Panc1 (cell line): Measurements from ENCODE around the gene TAPBPL. TPM values are rescaled to one million over a fixed set of nuclear protein-coding genes. Genes with fewer than 3 reads are reported as not detected.

ENCODE experiments used
- ATAC-seq: fragments of 200-7000 bp; cut with Tn5 transposase; 2 replicates; pipeline ENCODE4 v1.9.1; 2020; ENCODE audit warnings: mild to moderate bottlenecking, moderate library complexity
- BruUV-seq: library from RNA; stranded (reverse); fragments of 400-500 nt; replicated peaks from 2 replicates; lab custom pipeline; 2021; lab: Mats Ljungman, UMichigan
- CTCF ChIA-PET: fragments of 300-600 bp; sonication (Branson Sonifier 250); formaldehyde crosslinking; loops from one replicate; lab custom pipeline; 2022; ENCODE audit warnings: antibody characterized with exemption; lab: Charles Lee
- POLR2A ChIA-PET: fragments of 300-600 bp; sonication (Branson Sonifier 250); formaldehyde crosslinking; loops from one replicate; lab custom pipeline; 2022; ENCODE audit warnings: antibody characterized with exemption; lab: Charles Lee
- DNase-seq: peaks from one replicate; pipeline ENCODE4 v3.0.0-alpha.2; 2010; ENCODE audit warnings: low read depth, low spot score
- H3K27ac ChIP-seq: 2 replicates; pipeline ENCODE4 v1.5.1; 2011; ENCODE audit warnings: mild to moderate bottlenecking, low read length, inconsistent platforms
- H3K27me3 ChIP-seq: fragments of 200-500 bp; sonication (Bioruptor generic); 2 replicates; pipeline ENCODE4 v1.6.0; 2014; ENCODE audit warnings: low read length, inconsistent platforms; ENCODE audit not compliant: control insufficient read depth, insufficient read depth
- H3K36me3 ChIP-seq: fragments of 200-500 bp; sonication (Bioruptor generic); 2 replicates; pipeline ENCODE4 v1.5.1; 2014; ENCODE audit warnings: inconsistent platforms, mild to moderate bottlenecking, low read length, moderate library complexity; ENCODE audit not compliant: control insufficient read depth, insufficient read depth
- H3K4me1 ChIP-seq: 2 replicates; pipeline ENCODE4 v1.5.1; 2011; ENCODE audit warnings: inconsistent platforms, mild to moderate bottlenecking, low read length, moderate library complexity; ENCODE audit not compliant: control insufficient read depth, insufficient read depth
- H3K4me3 ChIP-seq, 2 experiments: 2 replicates each; pipeline ENCODE4 v1.5.1; 2011 to 2012; ENCODE audit warnings: low read depth in 2 of 2, low read length in 2 of 2, mild to moderate bottlenecking in 2 of 2, inconsistent platforms in 1 of 2, moderate library complexity in 1 of 2
- H3K9me3 ChIP-seq: fragments of 200-500 bp; sonication (Bioruptor generic); 2 replicates; pipeline ENCODE4 v1.5.1; 2014; ENCODE audit warnings: low read depth, mild to moderate bottlenecking, inconsistent platforms, low read length, moderate library complexity; ENCODE audit not compliant: control insufficient read depth, insufficient read depth
- POLR2AphosphoS5 ChIP-seq: IDR thresholded peaks from 2 replicates; pipeline ENCODE4 v1.6.1; 2012; ENCODE audit warnings: mild to moderate bottlenecking, low read depth, low read length, moderate library complexity
- REST ChIP-seq, 2 experiments: IDR thresholded peaks; 2 replicates each; pipeline ENCODE4 v1.6.1; 2011 to 2012; ENCODE audit warnings: low read depth in 2 of 2, control low read depth in 1 of 2, low read length in 1 of 2, mild to moderate bottlenecking in 1 of 2, moderate library complexity in 1 of 2; ENCODE audit not compliant: insufficient read depth in 1 of 2
- SIN3A ChIP-seq: IDR thresholded peaks from 2 replicates; pipeline ENCODE4 v1.6.1; 2012; ENCODE audit warnings: low read depth, mild to moderate bottlenecking, low read length, moderate library complexity, borderline replicate concordance; ENCODE audit not compliant: insufficient read depth
- TCF7L2 ChIP-seq: IDR thresholded peaks from 2 replicates; pipeline ENCODE4 v1.6.1; 2011; ENCODE audit warnings: mild to moderate bottlenecking, low read depth, low read length, inconsistent platforms
- in situ Hi-C: cut with HindIII; loops from 2 replicates; pipeline ENCODE4 v1.10.0; 2016; ENCODE audit warnings: low sequenced_read_pairs, low pct_unique_long_range_greater_than_20kb
- intact Hi-C: fragments of 100-400 bp; cut with micrococcal nuclease; formaldehyde crosslinking; loops from one replicate; pipeline ENCODE4 v1.10.0; 2022; ENCODE audit not compliant: unreplicated experiment
- total RNA-seq: library from RNA; stranded (reverse); gene quantifications from one replicate; pipeline ENCODE4 v1.2.1, GENCODE V29; 2021; ENCODE audit not compliant: unreplicated experiment
- TF ChIP-seq, protein P1 (sequence below): fragments of 450-650 bp; IDR thresholded peaks from 2 replicates; pipeline ENCODE4 v1.5.1; 2017; ENCODE audit warnings: mild to moderate bottlenecking

TAPBPL gene
- total RNA-seq, 1 experiment from 2014 or later = 7.8 TPM

- Histone ChIP-seq H3K4me3 (no peak overlapping the region), H3K27me3 (no peaks in the 10 kb centered on the region), H3K27ac (no peak overlapping the region), H3K36me3 (no peaks in the 10 kb centered on the region), H3K4me1 (no peaks in the 10 kb centered on the region), H3K9me3 (no peaks in the 10 kb centered on the region)
- CTCF ChIA-PET = interaction anchor here (0.7 kb wide), 1 partner anchor 137 kb away, joined by 4 read pairs; no protein-coding TSS in a partner anchor
- ATAC-seq (no peak), DNase-seq (no peak)
- no TSS peak for BruUV-seq
- TF ChIP-seq SIN3A (no peak), POLR2AphosphoS5 (no peak), REST (IDR thresholded peaks at IDR 0.05; ENCODE audit: insufficient read depth in 1 of 2, low read depth in 2 of 2, low read length in 1 of 2) (no peak), TCF7L2 (no peak)
- TF ChIP-seq, protein P1, sequence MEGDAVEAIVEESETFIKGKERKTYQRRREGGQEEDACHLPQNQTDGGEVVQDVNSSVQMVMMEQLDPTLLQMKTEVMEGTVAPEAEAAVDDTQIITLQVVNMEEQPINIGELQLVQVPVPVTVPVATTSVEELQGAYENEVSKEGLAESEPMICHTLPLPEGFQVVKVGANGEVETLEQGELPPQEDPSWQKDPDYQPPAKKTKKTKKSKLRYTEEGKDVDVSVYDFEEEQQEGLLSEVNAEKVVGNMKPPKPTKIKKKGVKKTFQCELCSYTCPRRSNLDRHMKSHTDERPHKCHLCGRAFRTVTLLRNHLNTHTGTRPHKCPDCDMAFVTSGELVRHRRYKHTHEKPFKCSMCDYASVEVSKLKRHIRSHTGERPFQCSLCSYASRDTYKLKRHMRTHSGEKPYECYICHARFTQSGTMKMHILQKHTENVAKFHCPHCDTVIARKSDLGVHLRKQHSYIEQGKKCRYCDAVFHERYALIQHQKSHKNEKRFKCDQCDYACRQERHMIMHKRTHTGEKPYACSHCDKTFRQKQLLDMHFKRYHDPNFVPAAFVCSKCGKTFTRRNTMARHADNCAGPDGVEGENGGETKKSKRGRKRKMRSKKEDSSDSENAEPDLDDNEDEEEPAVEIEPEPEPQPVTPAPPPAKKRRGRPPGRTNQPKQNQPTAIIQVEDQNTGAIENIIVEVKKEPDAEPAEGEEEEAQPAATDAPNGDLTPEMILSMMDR = no peak
- intact Hi-C loops = no loop called here
- in situ Hi-C loops = no loop called here
- POLR2A ChIA-PET = no interaction called here
Observed at GRCh38 chr12:6416596-6416995, 35.2 kb upstream of the TAPBPL start.

DNA sequence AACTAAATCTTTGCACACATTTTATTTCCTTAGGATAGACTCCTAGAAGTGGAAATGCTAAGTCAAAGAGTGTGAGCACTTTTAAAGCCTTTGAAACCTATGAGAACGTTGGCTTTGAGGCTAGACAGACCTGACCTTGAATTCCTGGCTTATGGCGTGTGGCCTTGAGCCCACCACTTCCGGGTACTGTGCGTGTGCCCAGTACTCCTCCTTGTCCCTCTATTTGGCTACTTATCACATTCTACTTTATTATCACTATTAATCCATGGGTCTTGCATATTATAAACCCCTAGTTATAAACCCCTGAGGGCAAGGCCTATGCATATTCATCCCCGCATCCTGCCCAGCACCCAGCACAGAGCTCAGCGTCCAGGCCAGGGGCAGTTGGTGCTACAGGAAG lies 33.0 kb upstream of the TAPBPL start:
- no peak for DNase-seq
- no peaks in the 10 kb centered on the region for H3K36me3 ChIP-seq
- ATAC-seq = no peak
- no peaks in the 10 kb centered on the region for H3K4me1 ChIP-seq
- no peak overlapping the region for H3K27ac ChIP-seq
- ChIA-PET POLR2A (no interaction called here), CTCF (no interaction called here)
- intact Hi-C loops (no loop called here), in situ Hi-C loops (no loop called here)
- TF ChIP-seq, protein P1 = no peak
- no peak for TF ChIP-seq POLR2AphosphoS5
- H3K27me3 ChIP-seq = no peaks in the 10 kb centered on the region
- no peaks in the 10 kb centered on the region for H3K9me3 ChIP-seq
- H3K4me3 ChIP-seq = no peak overlapping the region
- BruUV-seq = no TSS peak
